H1 (cell line): ENCODE data around the gene LYRM7. TPM values are rescaled to one million over a fixed set of nuclear protein-coding genes. Genes with fewer than 3 reads are reported as not detected.

Experiments used
- CTCF ChIA-PET: fragments of 300-600 bp; sonication (Branson Sonifier 250); formaldehyde crosslinking; loops from one replicate; lab custom pipeline; 2021; ENCODE audit not compliant: partially characterized antibody; lab: Charles Lee
- POLR2A ChIA-PET: fragments of 300-600 bp; sonication (Branson Sonifier 250); formaldehyde crosslinking; loops from one replicate; lab custom pipeline; 2021; ENCODE audit warnings: inconsistent platforms; ENCODE audit not compliant: partially characterized antibody; lab: Charles Lee
- DNase-seq, 2 experiments: peaks; one replicate each; pipeline versions ENCODE4 v3.0.0 to v3.0.0-alpha.2; 2010 to 2022; ENCODE audit warnings: low spot score in 2 of 2, low read depth in 1 of 2, mixed read lengths in 1 of 2
- FAIRE-seq: peaks from 2 replicates; lab custom pipeline; 2011; peaks lifted over from hg19 to GRCh38; lab: Jason Lieb, UNC
- H2AFZ ChIP-seq: 2 replicates; pipeline ENCODE4 v1.8.1; 2012; ENCODE audit warnings: low read length, inconsistent platforms
- H2AK5ac ChIP-seq: 2 replicates; pipeline ENCODE4 v1.6.1; 2013; ENCODE audit warnings: low read depth, low read length
- H2BK120ac ChIP-seq: replicated peaks from 2 replicates; pipeline ENCODE3; 2013; ENCODE audit warnings: low read depth, low read length, inconsistent platforms
- H2BK12ac ChIP-seq: 2 replicates; pipeline ENCODE4 v1.6.1; 2013; ENCODE audit warnings: low read depth, low read length
- H2BK15ac ChIP-seq: 2 replicates; pipeline ENCODE4 v1.6.1; 2013; ENCODE audit warnings: low read length
- H2BK20ac ChIP-seq: 2 replicates; pipeline ENCODE4 v1.6.1; 2013; ENCODE audit warnings: low read length
- H2BK5ac ChIP-seq: 2 replicates; pipeline ENCODE4 v1.6.1; 2013; ENCODE audit warnings: low read depth, low read length
- H3K14ac ChIP-seq: 2 replicates; pipeline ENCODE4 v1.6.1; 2013; ENCODE audit warnings: inconsistent platforms; ENCODE audit not compliant: insufficient read length
- H3K18ac ChIP-seq: 2 replicates; pipeline ENCODE4 v1.6.1; 2013; ENCODE audit warnings: low read length; ENCODE audit errors: extremely low read depth
- H3K23ac ChIP-seq: 2 replicates; pipeline ENCODE4 v1.6.1; 2013; ENCODE audit warnings: inconsistent platforms; ENCODE audit not compliant: insufficient read length
- H3K23me2 ChIP-seq: 2 replicates; pipeline ENCODE4 v1.6.1; 2013; ENCODE audit warnings: low read depth, low read length
- H3K27ac ChIP-seq: 2 replicates; pipeline ENCODE4 v1.6.1; 2011; ENCODE audit warnings: low read depth, low read length, inconsistent platforms
- H3K27me3 ChIP-seq, 4 experiments: replicated peaks in 1 of 4; 1 replicate in 1 of 4; 2 replicates in 3 of 4; pipeline versions ENCODE4 v1.6.1 to v1.8.1; 2011 to 2013; ENCODE audit warnings: low read length in 3 of 4, mild to moderate bottlenecking in 3 of 4, inconsistent platforms in 2 of 4, mixed read lengths in 2 of 4, moderate library complexity in 1 of 4; ENCODE audit not compliant: control insufficient read depth in 3 of 4, insufficient read depth in 3 of 4; ENCODE audit errors: extremely low read depth in 1 of 4
- H3K36me3 ChIP-seq, 4 experiments: 2 replicates each; pipeline versions ENCODE4 v1.6.1 to v1.8.1; 2011 to 2013; ENCODE audit warnings: mild to moderate bottlenecking in 4 of 4, low read length in 3 of 4, moderate library complexity in 2 of 4, control low read depth in 1 of 4, inconsistent platforms in 1 of 4; ENCODE audit not compliant: insufficient read depth in 4 of 4, control insufficient read depth in 2 of 4
- H3K4ac ChIP-seq: replicated peaks from 2 replicates; pipeline ENCODE3; 2013; ENCODE audit warnings: low read length, low read depth, mixed read lengths, inconsistent platforms; ENCODE audit not compliant: insufficient read length
- H3K4me1 ChIP-seq, 4 experiments: replicated peaks in 1 of 4; 1 replicate in 1 of 4; 2 replicates in 3 of 4; pipeline versions ENCODE4 v1.6.1 to v1.8.1; 2011 to 2013; ENCODE audit warnings: low read length in 3 of 4, inconsistent platforms in 2 of 4, mixed read lengths in 1 of 4; ENCODE audit not compliant: insufficient read depth in 4 of 4, control insufficient read depth in 3 of 4
- H3K4me2 ChIP-seq, 2 experiments: 2 replicates each; pipeline versions ENCODE4 v1.6.1 to v1.8.1; 2011 to 2013; ENCODE audit warnings: low read depth in 2 of 2, low read length in 2 of 2, control low read depth in 1 of 2, inconsistent platforms in 1 of 2, mild to moderate bottlenecking in 1 of 2; ENCODE audit not compliant: insufficient read depth in 1 of 2
- H3K4me3 ChIP-seq, 4 experiments: fragments of 200-600, 300-600 bp in 1 of 4; sonication (generic), shearing (Covaris generic), sonication (Bioruptor Twin) in 1 of 4; 2 replicates each; pipeline versions ENCODE4 v1.5.1 to v1.8.1; 2011 to 2016; ENCODE audit warnings: low read length in 4 of 4, low read depth in 3 of 4, control low read depth in 2 of 4, inconsistent platforms in 2 of 4, mild to moderate bottlenecking in 2 of 4, mixed read lengths in 1 of 4, moderate library complexity in 1 of 4; ENCODE audit not compliant: insufficient read depth in 2 of 4; ENCODE audit errors: extremely low read depth in 1 of 4
- H3K56ac ChIP-seq: replicated peaks from 2 replicates; pipeline ENCODE3; 2013; ENCODE audit warnings: low read depth, mild to moderate bottlenecking, mixed read lengths, low read length, inconsistent platforms; ENCODE audit not compliant: insufficient read length
- H3K79me1 ChIP-seq: 2 replicates; pipeline ENCODE4 v1.6.1; 2013; ENCODE audit warnings: low read depth, low read length, control low read depth
- H3K79me2 ChIP-seq, 2 experiments: 2 replicates each; pipeline versions ENCODE4 v1.6.1 to v1.8.1; 2012 to 2013; ENCODE audit warnings: low read length in 2 of 2, mild to moderate bottlenecking in 2 of 2, inconsistent platforms in 1 of 2; ENCODE audit not compliant: insufficient read depth in 2 of 2, control insufficient read depth in 1 of 2
- H3K9ac ChIP-seq, 4 experiments: replicated peaks in 1 of 4; 1 replicate in 1 of 4; 2 replicates in 3 of 4; pipeline versions ENCODE4 v1.6.1 to v1.8.1; 2011 to 2013; ENCODE audit warnings: low read depth in 3 of 4, low read length in 3 of 4, control low read depth in 2 of 4, mild to moderate bottlenecking in 2 of 4, moderate library complexity in 2 of 4, inconsistent platforms in 1 of 4; ENCODE audit errors: extremely low read depth in 1 of 4
- H3K9me3 ChIP-seq, 2 experiments: 2 replicates each; pipeline versions ENCODE4 v1.6.1 to v1.8.1; 2012 to 2013; ENCODE audit warnings: mild to moderate bottlenecking in 2 of 2, moderate library complexity in 2 of 2, control low read depth in 1 of 2, inconsistent platforms in 1 of 2, low read depth in 1 of 2, low read length in 1 of 2, mixed read lengths in 1 of 2; ENCODE audit not compliant: insufficient read depth in 2 of 2
- H4K20me1 ChIP-seq, 2 experiments: replicated peaks in 1 of 2; 2 replicates each; pipeline versions ENCODE3 to v1.8.1; 2011 to 2013; ENCODE audit warnings: inconsistent platforms in 2 of 2, low read length in 2 of 2, mild to moderate bottlenecking in 1 of 2; ENCODE audit not compliant: insufficient read depth in 2 of 2, control insufficient read depth in 1 of 2
- H4K5ac ChIP-seq: 2 replicates; pipeline ENCODE4 v1.6.1; 2013; ENCODE audit warnings: low read length, low read depth, mixed read lengths, inconsistent platforms; ENCODE audit not compliant: insufficient read length
- H4K8ac ChIP-seq: 2 replicates; pipeline ENCODE4 v1.8.0; 2013; ENCODE audit warnings: mild to moderate bottlenecking, moderate library complexity, low read length, inconsistent platforms; ENCODE audit not compliant: insufficient read depth; ENCODE audit errors: extremely low read depth
- H4K91ac ChIP-seq: replicated peaks from 2 replicates; pipeline ENCODE3; 2013; ENCODE audit warnings: low read length, mixed read lengths, inconsistent platforms; ENCODE audit not compliant: insufficient read length
- BCL11A ChIP-seq, 2 experiments: IDR thresholded peaks; one replicate each; pipeline ENCODE4 v1.6.1; 2011; ENCODE audit warnings: low read depth in 2 of 2, low read length in 2 of 2, mild to moderate bottlenecking in 2 of 2
- CBX8 ChIP-seq: fragments of 300-800, 300-1000 bp; sonication (generic); IDR thresholded peaks from 2 replicates; pipeline ENCODE4 v1.7.1; 2016; ENCODE audit warnings: low read depth, low read length, borderline replicate concordance
- KDM4A ChIP-seq: IDR thresholded peaks from one replicate; pipeline ENCODE4 v1.7.1; 2012; ENCODE audit warnings: low read depth, mild to moderate bottlenecking, moderate library complexity, low read length, inconsistent platforms; ENCODE audit not compliant: severe bottlenecking
- RNF2 ChIP-seq: fragments of 200-900, 300-1000 bp; sonication (generic); IDR thresholded peaks from 2 replicates; pipeline ENCODE4 v1.7.1; 2016; ENCODE audit warnings: borderline replicate concordance, low read depth, mild to moderate bottlenecking, antibody characterized with exemption, low read length; ENCODE audit not compliant: poor library complexity, severe bottlenecking; ENCODE audit errors: missing control alignments
- TAF1 ChIP-seq: IDR thresholded peaks from 2 replicates; pipeline ENCODE4 v1.6.1; 2011; ENCODE audit warnings: mild to moderate bottlenecking, low read depth, low read length
- WGBS, 2 experiments: shearing (Covaris generic) in 1 of 2; methylation state at CpG; one replicate each; pipeline versions ENCODE4 v1.1.6 to v1.1.7; 2013 to 2015; ENCODE audit warnings: low lambda C conversion rate in 2 of 2, mixed read lengths in 2 of 2, inconsistent platforms in 1 of 2, low coverage in 1 of 2, missing lambda C conversion rate in 1 of 2; ENCODE audit not compliant: insufficient replicate concordance in 2 of 2, insufficient coverage in 1 of 2, insufficient read length in 1 of 2; ENCODE audit errors: extremely low coverage in 1 of 2, missing lambda C conversion rate in 1 of 2; 5-methylcytosine and 5-hydroxymethylcytosine counted together
- polyA plus RNA-seq, 7 experiments: library from polyadenylated mRNA; depleted of rRNA in 3 of 7; stranded (reverse) in 5 of 7; unstranded in 2 of 7; fragments of >200 nt in 5 of 7; fragments of 200-250 nt in 2 of 7; gene quantifications; 1 replicate in 5 of 7; 2 replicates in 1 of 7; 4 replicates in 1 of 7; pipeline versions ENCODE4 v1.2.1 to v1.2.3, GENCODE V29; 2011 to 2013; ENCODE audit warnings: missing spikeins in 2 of 7, mixed read lengths in 2 of 7
- total RNA-seq: library from RNA; stranded (reverse); fragmentation: NEBNext Ultra II Directional; extraction: Animal tissue kit (Norgen Biotek cat#: 25700); gene quantifications from 2 replicates; pipeline ENCODE4 v1.2.1, GENCODE V29; 2021
- TF ChIP-seq, protein P1 (sequence below): IDR thresholded peaks from 2 replicates; pipeline ENCODE4 v1.6.1; 2012; ENCODE audit warnings: inconsistent platforms

LYRM7 gene
- total and polyA plus RNA-seq, 2 of the 8 experiments (the other 6 are each of a cell fraction or from before 2014, with no cell fraction given), result 1.9 to 12.6 TPM

GRCh38 chr5:131150408-131150807 lies 20.3 kb upstream of the LYRM7 start:
- H4K91ac ChIP-seq, result no peak overlapping the region
- POLR2A ChIA-PET, result interaction anchor here (0.9 kb wide), 1 partner anchor 18 kb away, joined by 3 read pairs; no protein-coding TSS in a partner anchor
- H3K27ac ChIP-seq, result no peak overlapping the region
- no peaks in the 10 kb centered on the region for H3K27me3 ChIP-seq
- WGBS, 2 experiments, result 88% methylated on average over 7 of the region's 7 CpGs; no CpG with 5 or more reads in 1 of the 2 experiments
- H3K14ac ChIP-seq, result no peak overlapping the region
- no peak overlapping the region for H3K4me2 ChIP-seq
- DNase-seq, result no peak
- H2BK15ac ChIP-seq, result no peak overlapping the region
- H2AFZ ChIP-seq, result no peak overlapping the region
- no peaks in the 10 kb centered on the region for H3K4me1 ChIP-seq
- no peak overlapping the region for H2BK5ac ChIP-seq
- no peak overlapping the region for H3K23ac ChIP-seq
- TF ChIP-seq TAF1 (no peak), BCL11A (IDR thresholded peaks at IDR 0.05; ENCODE audit: low read depth in 2 of 2, low read length in 2 of 2) (no peak), CBX8 (no peak), KDM4A (no peak), RNF2 (no peak)
- TF ChIP-seq, protein P1, sequence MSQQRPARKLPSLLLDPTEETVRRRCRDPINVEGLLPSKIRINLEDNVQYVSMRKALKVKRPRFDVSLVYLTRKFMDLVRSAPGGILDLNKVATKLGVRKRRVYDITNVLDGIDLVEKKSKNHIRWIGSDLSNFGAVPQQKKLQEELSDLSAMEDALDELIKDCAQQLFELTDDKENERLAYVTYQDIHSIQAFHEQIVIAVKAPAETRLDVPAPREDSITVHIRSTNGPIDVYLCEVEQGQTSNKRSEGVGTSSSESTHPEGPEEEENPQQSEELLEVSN, result no peak
- TF ChIP-seq, all 59 proteins: peak for 0
- no peak overlapping the region for H3K18ac ChIP-seq
- no peak overlapping the region for H2BK12ac ChIP-seq
- no peak overlapping the region for H3K4me3 ChIP-seq
- no peak overlapping the region for H2BK20ac ChIP-seq
- no peaks in the 10 kb centered on the region for H3K9me3 ChIP-seq
- no peaks in the 10 kb centered on the region for H3K79me2 ChIP-seq
- H4K5ac ChIP-seq, result no peak overlapping the region
- no peak overlapping the region for H3K9ac ChIP-seq
- H4K20me1 ChIP-seq, result no peaks in the 10 kb centered on the region
- H3K23me2 ChIP-seq, result no peaks in the 10 kb centered on the region
- CTCF ChIA-PET, result interaction anchor here (0.6 kb wide), 1 partner anchor 49 kb away, joined by 3 read pairs; no protein-coding TSS in a partner anchor
- H3K4ac ChIP-seq, result no peak overlapping the region
- no peak overlapping the region for H3K56ac ChIP-seq
- H2BK120ac ChIP-seq, result no peak overlapping the region
- no peaks in the 10 kb centered on the region for H3K79me1 ChIP-seq
- FAIRE-seq, result no peak
- H4K8ac ChIP-seq, result no peak overlapping the region
- no peaks in the 10 kb centered on the region for H3K36me3 ChIP-seq
- no peak overlapping the region for H2AK5ac ChIP-seq
